Stimulated activated CD4-positive, alpha-beta T cell treated with anti-CD3 and anti-CD28 coated beads, Interleukin-1b, Interleukin-23, amount 100 ng/mL, for 1 hour (primary cell): ENCODE results near the gene MACF1.
"Not testable (repeated sequence)": the region's sequence is repeated elsewhere in the genome, so short reads cannot be mapped to it uniquely, and the experiment has no call there.

Experiments
- DNase-seq, 2 donors: peaks; one replicate each; pipeline ENCODE4 v3.0.0-alpha.2; 2020; ENCODE audit warnings: low read depth in 2 of 2

MACF1 gene

GRCh38 chr1:39510570-39511186 lies 306.2 kb downstream of the MACF1 start:
- DNase-seq = not testable (repeated sequence)

GRCh38 chr1:39511477-39511876 lies 307.0 kb downstream of the MACF1 start:
- not testable (repeated sequence) for DNase-seq

DNA sequence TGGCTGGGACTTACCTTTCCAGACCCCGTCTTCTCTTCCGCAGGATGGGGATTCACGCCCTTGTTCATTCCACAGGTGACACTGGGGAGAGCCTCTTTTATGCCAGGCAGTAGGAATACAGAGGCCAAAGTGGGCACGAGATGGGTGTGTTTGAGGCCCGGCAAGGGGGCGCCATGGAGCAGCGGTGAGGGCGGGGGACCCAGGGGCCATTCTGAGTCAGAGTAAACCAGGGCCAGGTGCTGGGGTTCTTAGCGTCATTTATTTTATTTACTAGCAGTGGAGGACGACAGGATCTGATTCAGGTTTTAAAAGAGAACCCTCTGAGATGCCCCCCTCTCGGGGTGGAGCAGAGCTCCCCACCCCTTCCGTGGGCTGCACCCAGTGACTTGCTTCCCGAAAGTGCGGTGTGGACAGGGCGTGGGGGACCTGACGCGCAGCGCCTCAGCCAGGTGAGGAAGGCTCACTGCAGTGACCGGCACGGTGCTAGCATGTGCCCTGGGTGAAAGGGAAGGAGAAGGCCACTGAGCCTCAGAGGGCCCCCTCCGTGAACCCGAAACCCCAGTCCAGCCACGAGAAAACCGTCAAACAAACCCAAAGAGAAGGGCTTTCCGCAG lies 307.8 kb downstream of the MACF1 start:
- DNase-seq = not testable (repeated sequence)

GRCh38 chr1:39514710-39515124 lies 310.2 kb downstream of the MACF1 start:
- DNase-seq = not testable (repeated sequence)

GRCh38 chr1:39515131-39516086 lies 310.9 kb downstream of the MACF1 start:
- DNase-seq = not testable (repeated sequence)

- not testable (repeated sequence) for DNase-seq
These were observed 312.3 kb downstream of the MACF1 start for GRCh38 chr1:39516841-39517240.

DNA sequence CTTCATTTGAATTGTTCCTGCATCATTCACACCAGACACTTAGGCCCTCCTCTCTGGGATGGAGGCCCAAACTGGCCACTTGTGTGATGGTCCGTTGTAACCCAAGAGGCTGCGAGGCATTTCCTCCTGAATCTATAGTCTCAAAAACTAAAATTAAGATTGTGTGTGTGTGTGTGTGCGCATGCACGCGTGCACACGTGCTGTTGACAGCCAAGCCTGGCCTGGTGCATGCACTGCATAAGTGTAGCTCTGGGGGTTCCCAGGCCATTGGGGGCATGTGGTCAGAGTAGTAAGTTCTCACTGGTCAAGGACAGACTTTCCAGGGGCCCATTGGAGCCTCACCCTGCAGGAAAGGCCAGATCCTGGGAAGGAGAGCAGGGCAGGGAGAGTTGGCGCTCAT lies 313.4 kb downstream of the MACF1 start:
- DNase-seq = not testable (repeated sequence)

- DNase-seq = not testable (repeated sequence)
These were observed 314.9 kb downstream of the MACF1 start for GRCh38 chr1:39519376-39519775.

GRCh38 chr1:39522221-39522620 lies 317.7 kb downstream of the MACF1 start:
- DNase-seq = not testable (repeated sequence)

- DNase-seq = no peak
These were observed 318.4 kb downstream of the MACF1 start for GRCh38 chr1:39522661-39523567.

- no peak for DNase-seq
These were observed 319.7 kb downstream of the MACF1 start for GRCh38 chr1:39524171-39524570.

GRCh38 chr1:39524591-39525365 lies 320.3 kb downstream of the MACF1 start:
- DNase-seq = no peak

- DNase-seq = no peak
These were observed 321.1 kb downstream of the MACF1 start for GRCh38 chr1:39525366-39526165.

DNA sequence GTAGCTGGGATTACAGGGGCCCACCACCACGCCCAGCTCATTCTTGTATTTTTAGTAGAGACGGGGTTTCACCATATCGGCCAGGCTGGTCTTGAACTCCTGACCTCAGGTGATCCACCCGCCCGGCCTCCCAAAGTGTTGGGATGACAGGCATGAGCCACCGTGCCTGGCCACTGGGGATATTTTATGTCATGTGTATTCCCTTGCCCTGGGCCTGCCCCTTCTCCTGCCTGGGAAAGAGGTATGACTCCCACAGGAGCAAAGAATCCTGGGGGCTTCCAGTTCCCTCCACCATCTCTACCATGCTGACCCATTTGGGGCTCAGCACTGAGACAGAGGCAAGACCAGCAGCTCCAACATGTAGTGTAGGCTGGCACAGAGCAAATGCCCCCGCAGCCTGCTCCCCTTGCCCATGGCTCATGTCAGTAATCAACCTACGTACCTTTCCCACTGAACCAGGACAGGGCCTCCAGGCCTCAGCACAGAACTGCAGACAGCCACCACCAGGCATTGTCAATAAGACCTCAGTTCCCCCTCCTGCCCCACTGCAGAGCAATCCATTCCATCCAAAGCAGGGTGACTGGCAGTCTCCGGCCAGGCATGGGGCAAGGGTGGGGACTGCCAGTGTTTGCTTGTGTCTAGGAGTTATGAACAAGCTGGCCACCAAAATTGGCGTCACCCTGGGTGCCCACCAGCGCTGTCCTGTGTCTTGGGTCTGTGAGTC lies 322.1 kb downstream of the MACF1 start:
- DNase-seq = no peak

GRCh38 chr1:39527190-39527579 lies 322.7 kb downstream of the MACF1 start:
- not testable (repeated sequence) for DNase-seq

GRCh38 chr1:39528082-39528481 lies 323.6 kb downstream of the MACF1 start:
- DNase-seq = no peak

DNA sequence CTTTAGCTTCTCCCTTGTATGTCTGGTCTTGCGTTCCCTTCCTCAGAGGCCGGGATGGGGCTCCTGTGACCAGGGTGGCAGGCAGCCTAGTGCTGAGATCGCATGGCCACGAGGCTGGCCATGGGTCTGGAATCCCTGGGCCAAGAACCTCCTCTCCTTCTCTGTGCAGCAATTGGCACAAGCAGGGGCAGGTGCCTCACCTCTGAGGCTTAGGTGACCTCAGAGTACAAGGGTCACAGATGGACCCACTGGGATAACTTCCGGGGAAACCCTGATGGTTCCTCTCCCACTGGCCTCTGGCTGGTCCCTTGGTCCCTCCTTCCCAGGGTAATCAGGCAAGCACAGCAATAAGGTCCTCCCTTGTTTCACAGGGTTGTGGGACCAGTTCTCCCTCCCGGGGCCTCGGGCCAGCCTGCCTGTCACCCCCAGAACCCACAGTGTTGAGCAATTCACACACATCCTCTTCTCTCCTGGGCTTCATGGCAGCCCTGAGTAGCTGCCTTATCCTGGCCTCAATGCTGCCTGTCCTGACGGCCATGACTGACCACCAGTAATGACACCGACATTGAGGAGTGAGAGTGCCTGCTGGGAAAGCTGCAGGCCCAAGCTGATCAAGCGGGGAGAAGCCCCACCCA lies 325.5 kb downstream of the MACF1 start:
- no peak for DNase-seq

DNA sequence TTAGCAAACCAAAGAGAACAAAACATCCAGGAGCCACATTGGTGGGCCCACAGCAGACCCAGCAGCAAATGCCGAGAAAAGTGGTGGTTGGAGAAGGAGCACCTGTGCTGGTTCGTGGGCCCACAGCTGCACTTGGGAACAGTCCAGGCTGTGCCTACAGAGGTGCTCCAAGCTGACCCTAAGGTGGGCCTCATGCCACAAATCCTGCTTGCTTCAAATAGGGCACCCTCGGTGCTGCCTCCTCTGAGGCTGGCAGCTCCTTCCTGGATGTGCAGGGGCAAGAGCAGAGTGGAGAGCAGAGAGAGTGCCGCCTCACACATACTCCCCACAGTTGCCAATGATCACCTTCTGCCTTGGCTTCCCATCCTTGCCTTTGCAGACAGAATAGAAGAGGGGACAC lies 327.0 kb downstream of the MACF1 start:
- no peak for DNase-seq

DNA sequence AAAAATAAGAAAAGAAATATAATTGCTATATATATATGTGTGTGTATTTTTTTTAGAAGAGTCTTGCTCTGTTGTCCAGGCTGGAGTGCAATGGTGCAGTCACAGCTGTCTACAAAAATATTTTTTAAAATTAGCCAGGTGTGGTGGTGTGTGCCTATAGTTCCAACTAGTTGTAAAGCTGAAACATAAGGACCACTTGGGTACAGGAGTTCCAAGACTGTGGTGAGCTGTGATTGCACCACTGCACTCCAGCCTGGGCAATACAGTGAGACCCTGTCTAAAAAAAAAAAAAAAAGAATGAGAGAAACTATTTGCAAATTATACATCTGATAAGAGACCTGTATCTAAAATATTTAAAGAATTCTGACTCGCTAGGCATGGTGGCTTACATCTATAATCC lies 328.9 kb downstream of the MACF1 start:
- DNase-seq = no peak
